Smooth muscle cell (in vitro differentiated cells): ENCODE results near the gene PLEKHM3. TPM values are rescaled to one million over a fixed set of nuclear protein-coding genes. Genes with fewer than 3 reads are reported as not detected.

Experiments used
- DNase-seq: peaks from one replicate; lab custom pipeline; 2025; ENCODE audit not compliant: unreplicated experiment; lab: John Stamatoyannopoulos, UW
- H2AFZ ChIP-seq: fragments of 200-600 bp; sonication (generic); 2 replicates; pipeline ENCODE4 v1.6.0; 2016; ENCODE audit warnings: antibody characterized with exemption, low read depth, mild to moderate bottlenecking
- H3F3A ChIP-seq: fragments of 200-600 bp; sonication (generic); 2 replicates; pipeline ENCODE4 v1.6.0; 2017; ENCODE audit warnings: antibody characterized with exemption, low read depth
- H3K27ac ChIP-seq: fragments of 200-600 bp; sonication (generic); 2 replicates; pipeline ENCODE4 v1.5.1; 2016; ENCODE audit warnings: low read depth, mild to moderate bottlenecking
- H3K27me3 ChIP-seq: fragments of 200-600 bp; sonication (generic); 2 replicates; pipeline ENCODE4 v1.6.1; 2016; ENCODE audit warnings: low read depth, mild to moderate bottlenecking
- H3K36me3 ChIP-seq: fragments of 200-600 bp; sonication (generic); 2 replicates; pipeline ENCODE4 v1.5.1; 2016; ENCODE audit warnings: low read depth
- H3K4me1 ChIP-seq: fragments of 200-600 bp; sonication (generic); 2 replicates; pipeline ENCODE4 v1.5.1; 2016; ENCODE audit warnings: low read depth
- H3K4me2 ChIP-seq: fragments of 200-600 bp; sonication (generic); 2 replicates; pipeline ENCODE4 v1.6.0; 2016; ENCODE audit warnings: mild to moderate bottlenecking
- H3K4me3 ChIP-seq: fragments of 200-600 bp; sonication (generic); 2 replicates; pipeline ENCODE4 v1.5.1; 2016; ENCODE audit warnings: mild to moderate bottlenecking
- H3K79me2 ChIP-seq: fragments of 200-600 bp; sonication (generic); 2 replicates; pipeline ENCODE4 v1.6.0; 2016; ENCODE audit warnings: low read depth, mild to moderate bottlenecking
- H3K9ac ChIP-seq: fragments of 200-600 bp; sonication (generic); 2 replicates; pipeline ENCODE4 v1.6.0; 2016; ENCODE audit warnings: low read depth
- H3K9me3 ChIP-seq: fragments of 200-600 bp; sonication (generic); replicated peaks from 2 replicates; pipeline ENCODE4 v1.5.1; 2016; ENCODE audit warnings: low read depth
- H4K20me1 ChIP-seq: fragments of 200-600 bp; sonication (generic); 2 replicates; pipeline ENCODE4 v1.6.0; 2016; ENCODE audit warnings: low read depth
- WGBS: methylation state at CpG from one replicate; pipeline ENCODE4 v1.1.7; 2016; ENCODE audit warnings: low lambda C conversion rate; 5-methylcytosine and 5-hydroxymethylcytosine counted together
- polyA plus RNA-seq: library from polyadenylated mRNA; unstranded; fragments of >200 nt; fragmentation: Nextera tagmentation; extraction: Ambion mirVana; gene quantifications from 2 replicates; pipeline ENCODE4 v1.2.1, GENCODE V29; 2016
- total RNA-seq: library from RNA; depleted of rRNA; stranded (reverse); fragments of >200 nt; gene quantifications from 2 replicates; pipeline ENCODE4 v1.2.3, GENCODE V29; 2014
- TF ChIP-seq, protein P1 (sequence below): fragments of 200-600 bp; sonication (generic); IDR thresholded peaks from 2 replicates; pipeline ENCODE4 v1.5.1; 2017; ENCODE audit warnings: borderline replicate concordance, mild to moderate bottlenecking, antibody characterized with exemption; ENCODE audit not compliant: insufficient read depth, poor library complexity, severe bottlenecking

PLEKHM3 gene
- total and polyA plus RNA-seq, 2 experiments from 2014 or later = 3.8 to 10.3 TPM

DNA sequence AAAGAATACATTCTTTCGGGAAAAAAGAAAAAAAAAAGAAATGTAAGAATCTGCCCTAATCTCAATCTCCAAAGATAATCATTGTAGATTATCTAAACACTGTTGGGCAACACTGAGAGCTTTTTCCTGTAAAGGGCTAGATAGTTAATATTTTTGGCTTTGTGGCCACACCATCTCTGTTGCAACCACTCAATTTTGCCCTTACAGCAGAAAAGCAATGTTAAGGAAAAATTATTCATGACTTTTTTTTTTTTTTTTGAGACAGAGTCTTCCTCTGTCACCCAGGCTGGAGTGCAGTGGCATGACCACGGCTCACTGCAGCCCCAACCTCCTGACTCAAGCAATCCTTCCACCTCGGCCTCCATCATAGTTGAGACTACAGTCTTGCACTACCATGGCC, 238.3 kb downstream of the PLEKHM3 start:
- Histone ChIP-seq H3K36me3 (no peaks in the 10 kb centered on the region), H3K4me1 (no peaks in the 10 kb centered on the region), H3F3A (no peaks in the 10 kb centered on the region), H3K27ac (no peak overlapping the region), H3K4me3 (no peak overlapping the region), H3K4me2 (no peak overlapping the region), H3K9me3 (no peaks in the 10 kb centered on the region), H3K27me3 (no peaks in the 10 kb centered on the region), H3K9ac (no peak overlapping the region), H2AFZ (no peak overlapping the region), H4K20me1 (no peaks in the 10 kb centered on the region), H3K79me2 (no peaks in the 10 kb centered on the region)
- DNase-seq = no peak
- WGBS = 85% methylated on average over 3 of the region's 3 CpGs
- TF ChIP-seq, protein P1, sequence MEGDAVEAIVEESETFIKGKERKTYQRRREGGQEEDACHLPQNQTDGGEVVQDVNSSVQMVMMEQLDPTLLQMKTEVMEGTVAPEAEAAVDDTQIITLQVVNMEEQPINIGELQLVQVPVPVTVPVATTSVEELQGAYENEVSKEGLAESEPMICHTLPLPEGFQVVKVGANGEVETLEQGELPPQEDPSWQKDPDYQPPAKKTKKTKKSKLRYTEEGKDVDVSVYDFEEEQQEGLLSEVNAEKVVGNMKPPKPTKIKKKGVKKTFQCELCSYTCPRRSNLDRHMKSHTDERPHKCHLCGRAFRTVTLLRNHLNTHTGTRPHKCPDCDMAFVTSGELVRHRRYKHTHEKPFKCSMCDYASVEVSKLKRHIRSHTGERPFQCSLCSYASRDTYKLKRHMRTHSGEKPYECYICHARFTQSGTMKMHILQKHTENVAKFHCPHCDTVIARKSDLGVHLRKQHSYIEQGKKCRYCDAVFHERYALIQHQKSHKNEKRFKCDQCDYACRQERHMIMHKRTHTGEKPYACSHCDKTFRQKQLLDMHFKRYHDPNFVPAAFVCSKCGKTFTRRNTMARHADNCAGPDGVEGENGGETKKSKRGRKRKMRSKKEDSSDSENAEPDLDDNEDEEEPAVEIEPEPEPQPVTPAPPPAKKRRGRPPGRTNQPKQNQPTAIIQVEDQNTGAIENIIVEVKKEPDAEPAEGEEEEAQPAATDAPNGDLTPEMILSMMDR = no peak

DNA sequence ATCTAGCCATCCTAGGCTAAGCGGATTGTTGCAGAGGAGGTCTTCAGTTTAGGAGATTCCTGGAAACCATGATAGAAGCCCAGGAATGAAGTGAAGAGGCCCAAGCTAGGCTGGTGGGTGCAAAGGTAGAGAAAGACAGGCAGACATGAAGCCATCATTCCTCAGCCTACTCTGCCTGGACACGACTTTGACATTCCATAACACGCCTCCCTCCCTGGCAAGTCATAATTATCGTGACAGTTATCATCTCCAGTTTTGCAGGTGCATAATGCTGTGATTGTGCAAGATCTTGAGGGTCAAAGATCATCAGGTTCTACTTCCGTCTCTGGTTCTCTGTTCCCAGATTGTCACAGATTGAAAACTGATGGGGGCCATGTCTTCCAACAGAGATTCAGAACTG, 240.4 kb downstream of the PLEKHM3 start:
- Histone ChIP-seq H4K20me1 (no peaks in the 10 kb centered on the region), H3K9ac (no peak overlapping the region), H3K4me3 (no peak overlapping the region), H2AFZ (no peak overlapping the region), H3F3A (no peaks in the 10 kb centered on the region), H3K27me3 (no peaks in the 10 kb centered on the region), H3K36me3 (no peaks in the 10 kb centered on the region), H3K27ac (no peak overlapping the region), H3K4me2 (no peak overlapping the region), H3K79me2 (no peaks in the 10 kb centered on the region), H3K4me1 (no peaks in the 10 kb centered on the region), H3K9me3 (no peaks in the 10 kb centered on the region)
- 74% methylated on average over 5 of the region's 5 CpGs for WGBS
- TF ChIP-seq, protein P1 = no peak
- DNase-seq = no peak

DNA sequence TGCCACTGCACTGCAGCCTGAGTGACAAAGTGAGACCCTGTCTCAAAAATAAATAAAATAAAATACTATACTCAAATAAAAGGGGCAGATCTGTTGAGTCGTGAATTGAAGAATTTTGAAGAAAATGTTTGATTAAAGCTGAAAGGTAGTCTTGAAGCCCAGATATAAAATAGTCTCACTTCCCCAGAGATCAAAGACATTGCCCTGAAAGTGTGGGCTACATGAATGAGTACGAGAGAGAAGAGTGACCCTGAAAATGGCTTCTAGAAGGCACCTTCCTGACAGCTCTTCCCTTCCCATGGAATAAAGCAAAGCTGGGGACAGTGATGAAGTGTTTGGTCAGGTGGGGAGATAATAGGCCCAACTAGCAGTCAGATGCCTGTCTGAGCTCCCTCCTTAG, 241.8 kb downstream of the PLEKHM3 start:
- Histone ChIP-seq H3K9me3 (no peaks in the 10 kb centered on the region), H3K27ac (no peak overlapping the region), H3K36me3 (no peaks in the 10 kb centered on the region), H3K4me2 (no peak overlapping the region), H3K9ac (no peak overlapping the region), H3K4me3 (no peak overlapping the region), H3K27me3 (no peaks in the 10 kb centered on the region), H3F3A (no peaks in the 10 kb centered on the region), H4K20me1 (no peaks in the 10 kb centered on the region), H2AFZ (no peak overlapping the region), H3K4me1 (no peaks in the 10 kb centered on the region), H3K79me2 (no peaks in the 10 kb centered on the region)
- TF ChIP-seq, protein P1 = no peak
- 88% methylated on average over 2 of the region's 2 CpGs for WGBS
- DNase-seq = no peak

- H3F3A ChIP-seq = no peaks in the 10 kb centered on the region
- no peak overlapping the region for H3K4me3 ChIP-seq
- no peaks in the 10 kb centered on the region for H3K4me1 ChIP-seq
- 88% methylated on average over 10 of the region's 10 CpGs for WGBS
- no peaks in the 10 kb centered on the region for H3K36me3 ChIP-seq
- no peaks in the 10 kb centered on the region for H3K79me2 ChIP-seq
- H3K9me3 ChIP-seq = no peaks in the 10 kb centered on the region
- DNase-seq = no peak
- TF ChIP-seq, protein P1 = no peak
- no peaks in the 10 kb centered on the region for H3K27me3 ChIP-seq
- H2AFZ ChIP-seq = no peak overlapping the region
- H3K27ac ChIP-seq = no peak overlapping the region
- H3K9ac ChIP-seq = no peak overlapping the region
- no peak overlapping the region for H3K4me2 ChIP-seq
- H4K20me1 ChIP-seq = no peaks in the 10 kb centered on the region
Measured at GRCh38 chr2:207782238-207783030, 242.9 kb downstream of the PLEKHM3 start.
